Ishikawa (cell line): ENCODE results near the gene KCNAB1.

ENCODE experiments used
- CEBPB ChIP-seq: IDR thresholded peaks from 2 replicates; pipeline ENCODE4 v1.6.1; 2012
- CREB1 ChIP-seq: IDR thresholded peaks from 2 replicates; pipeline ENCODE4 v1.6.1; 2012; ENCODE audit warnings: low read depth
- EP300 ChIP-seq: IDR thresholded peaks from 2 replicates; pipeline ENCODE4 v1.6.1; 2012; ENCODE audit warnings: borderline replicate concordance
- MAX ChIP-seq: IDR thresholded peaks from 2 replicates; pipeline ENCODE4 v1.6.1; 2012
- RAD21 ChIP-seq: IDR thresholded peaks from 2 replicates; pipeline ENCODE4 v1.6.1; 2012; ENCODE audit warnings: low read depth
- REST ChIP-seq: IDR thresholded peaks from 2 replicates; pipeline ENCODE4 v1.6.1; 2012; ENCODE audit warnings: low read depth, mild to moderate bottlenecking
- TEAD4 ChIP-seq: IDR thresholded peaks from 2 replicates; pipeline ENCODE4 v1.6.1; 2012

GRCh38 chr3:156214676-156215075 is 94.3 kb downstream of the KCNAB1 start:
- TF ChIP-seq REST = no peak
- no peak for TF ChIP-seq TEAD4
- TF ChIP-seq MAX = no peak
- no peak for TF ChIP-seq CEBPB
- no peak for TF ChIP-seq CREB1
- TF ChIP-seq EP300 = no peak
- no peak for TF ChIP-seq RAD21
